DND-41 (cell line): ENCODE results near the gene TBCE.
"Not testable (repeated sequence)": the region's sequence is repeated elsewhere in the genome, so short reads cannot be mapped to it uniquely, and the experiment has no call there.

Source experiments
- ATAC-seq: fragments of 200-7000 bp; cut with Tn5 transposase; 3 replicates; pipeline ENCODE4 v1.9.1; 2021; ENCODE audit warnings: low read depth; ENCODE audit not compliant: insufficient read depth
- DNase-seq: peaks from one replicate; pipeline ENCODE4 v3.0.0-alpha.2; 2020
- H2AFZ ChIP-seq: 2 replicates; pipeline ENCODE4 v1.6.0; 2012; ENCODE audit warnings: low read depth, low read length
- H3K27ac ChIP-seq: 2 replicates; pipeline ENCODE4 v1.5.1; 2012; ENCODE audit warnings: low read length, inconsistent platforms
- H3K27me3 ChIP-seq: fragments of 200-600 bp; sonication (generic); 2 replicates; pipeline ENCODE4 v1.6.0; 2012; ENCODE audit warnings: low read length, mild to moderate bottlenecking, inconsistent platforms; ENCODE audit not compliant: insufficient read depth, poor library complexity
- H3K36me3 ChIP-seq: 2 replicates; pipeline ENCODE4 v1.5.1; 2012; ENCODE audit warnings: low read length, inconsistent platforms; ENCODE audit not compliant: insufficient read depth
- H3K4me1 ChIP-seq: 2 replicates; pipeline ENCODE4 v1.5.1; 2012; ENCODE audit warnings: mild to moderate bottlenecking, low read length; ENCODE audit not compliant: insufficient read depth
- H3K4me2 ChIP-seq: 2 replicates; pipeline ENCODE4 v1.6.0; 2012; ENCODE audit warnings: mild to moderate bottlenecking, moderate library complexity, low read length, inconsistent platforms; ENCODE audit not compliant: insufficient read depth
- H3K4me3 ChIP-seq, 2 experiments: fragments of 200-600 bp in 1 of 2; shearing (Covaris generic) in 1 of 2; 2 replicates each; pipeline ENCODE4 v1.5.1; 2012 to 2016; ENCODE audit warnings: inconsistent platforms in 2 of 2, low read length in 2 of 2, mild to moderate bottlenecking in 2 of 2, low read depth in 1 of 2, moderate library complexity in 1 of 2
- H3K79me2 ChIP-seq: 2 replicates; pipeline ENCODE4 v1.6.0; 2012; ENCODE audit warnings: low read length, inconsistent platforms; ENCODE audit not compliant: insufficient read depth
- H3K9ac ChIP-seq: 2 replicates; pipeline ENCODE4 v1.6.0; 2012; ENCODE audit warnings: low read depth, mild to moderate bottlenecking, inconsistent platforms, low read length, moderate library complexity
- H3K9me3 ChIP-seq: 2 replicates; pipeline ENCODE4 v1.5.1; 2012; ENCODE audit warnings: low read length, moderate library complexity, mild to moderate bottlenecking, inconsistent platforms; ENCODE audit not compliant: insufficient read depth, severe bottlenecking
- H4K20me1 ChIP-seq: 2 replicates; pipeline ENCODE4 v1.6.0; 2012; ENCODE audit warnings: low read length; ENCODE audit not compliant: insufficient read depth
- CTCF ChIP-seq: IDR thresholded peaks from 2 replicates; pipeline ENCODE4 v1.5.1; 2012; ENCODE audit warnings: borderline replicate concordance, low read length, moderate library complexity, mild to moderate bottlenecking; ENCODE audit not compliant: poor library complexity, severe bottlenecking; ENCODE audit errors: extremely low read depth
- EZH2 ChIP-seq: IDR thresholded peaks from 3 replicates; pipeline ENCODE4 v1.6.1; 2012; ENCODE audit warnings: borderline replicate concordance, low read depth, mild to moderate bottlenecking, moderate library complexity, low read length, inconsistent platforms; ENCODE audit not compliant: severe bottlenecking

The TBCE gene

DNA sequence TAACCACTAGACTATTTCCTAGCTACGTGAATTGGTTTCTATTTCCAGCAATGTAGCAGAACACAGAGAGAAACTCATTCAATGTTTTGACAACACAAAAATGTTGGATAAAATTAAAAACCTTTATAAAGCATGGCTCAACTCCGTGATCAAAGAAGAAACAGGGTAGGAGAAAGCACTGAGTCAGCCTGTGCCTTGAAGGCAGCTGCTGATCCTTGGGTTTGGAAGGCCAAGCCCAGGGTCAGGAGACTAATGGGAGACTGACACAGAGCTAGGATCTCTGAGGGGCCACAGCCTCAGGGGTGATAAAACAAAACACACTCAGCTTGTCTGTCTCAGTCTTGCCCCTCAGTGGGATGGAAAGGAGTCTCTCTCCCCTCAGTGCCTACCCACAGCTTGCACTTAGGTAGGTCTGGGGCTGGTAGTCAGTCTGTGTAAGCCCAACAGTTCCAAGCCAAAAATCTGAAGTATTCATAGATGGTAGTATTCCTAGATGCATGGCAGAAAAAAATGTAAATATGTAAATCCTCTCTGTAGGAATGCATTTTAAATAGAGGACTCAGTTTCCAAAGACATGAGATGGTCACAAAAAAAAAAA is 83.8 kb downstream of the TBCE start:
- Histone ChIP-seq H3K27me3 (no peaks in the 10 kb centered on the region), H3K9ac (no peak overlapping the region), H4K20me1 (no peaks in the 10 kb centered on the region), H3K4me2 (no peak overlapping the region), H3K4me3 (no peak overlapping the region), H3K27ac (no peak overlapping the region), H3K4me1 (no peaks in the 10 kb centered on the region), H3K79me2 (no peaks in the 10 kb centered on the region), H2AFZ (no peak overlapping the region), H3K9me3 (no peaks in the 10 kb centered on the region), H3K36me3 (peaks cover 64% of the 10 kb centered on the region)
- ATAC-seq: no peak
- DNase-seq: no peak
- TF ChIP-seq CTCF: no peak

DNA sequence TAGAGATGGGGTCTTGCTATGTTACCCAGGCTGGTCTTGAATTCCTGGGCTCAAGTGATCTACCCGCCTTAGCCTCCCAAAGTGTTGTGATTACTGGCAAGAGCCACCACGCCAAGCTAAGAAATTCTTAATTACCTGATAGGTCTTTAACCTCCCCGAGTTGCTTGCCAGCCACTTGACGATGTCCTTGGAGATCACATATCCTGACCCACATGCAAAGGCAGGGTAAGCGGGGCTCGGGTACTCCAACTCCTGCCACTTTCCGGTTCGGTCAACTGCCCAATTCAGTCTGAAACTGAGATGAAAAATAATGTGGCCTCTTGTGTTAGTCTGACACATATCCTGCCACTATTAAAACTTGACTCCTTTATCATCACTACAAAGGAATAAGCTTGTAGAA is 86.8 kb downstream of the TBCE start:
- Histone ChIP-seq H4K20me1 (no peaks in the 10 kb centered on the region), H3K36me3 (peaks cover 41% of the 10 kb centered on the region), H3K9me3 (no peaks in the 10 kb centered on the region), H3K79me2 (no peaks in the 10 kb centered on the region), H3K27me3 (no peaks in the 10 kb centered on the region), H3K27ac (no peak overlapping the region), H2AFZ (no peak overlapping the region), H3K4me3 (no peak overlapping the region), H3K4me1 (no peaks in the 10 kb centered on the region), H3K4me2 (no peak overlapping the region), H3K9ac (no peak overlapping the region)
- TF ChIP-seq EZH2 (no peak), CTCF (no peak)
- DNase-seq (no peak), ATAC-seq (no peak)

- H3K27me3 ChIP-seq: no peaks in the 10 kb centered on the region
- no peaks in the 10 kb centered on the region for H4K20me1 ChIP-seq
- no peak for TF ChIP-seq CTCF
- no peak for TF ChIP-seq EZH2
- H2AFZ ChIP-seq: no peak overlapping the region
- H3K4me2 ChIP-seq: no peak overlapping the region
- H3K79me2 ChIP-seq: no peaks in the 10 kb centered on the region
- ATAC-seq: no peak
- H3K4me3 ChIP-seq: no peak overlapping the region
- H3K9ac ChIP-seq: no peak overlapping the region
- no peak overlapping the region for H3K27ac ChIP-seq
- no peaks in the 10 kb centered on the region for H3K9me3 ChIP-seq
- DNase-seq: no peak
- no peaks in the 10 kb centered on the region for H3K4me1 ChIP-seq
- peaks cover 31% of the 10 kb centered on the region for H3K36me3 ChIP-seq
These were observed 87.9 kb downstream of the TBCE start for GRCh38 chr1:235455097-235455496.

DNA sequence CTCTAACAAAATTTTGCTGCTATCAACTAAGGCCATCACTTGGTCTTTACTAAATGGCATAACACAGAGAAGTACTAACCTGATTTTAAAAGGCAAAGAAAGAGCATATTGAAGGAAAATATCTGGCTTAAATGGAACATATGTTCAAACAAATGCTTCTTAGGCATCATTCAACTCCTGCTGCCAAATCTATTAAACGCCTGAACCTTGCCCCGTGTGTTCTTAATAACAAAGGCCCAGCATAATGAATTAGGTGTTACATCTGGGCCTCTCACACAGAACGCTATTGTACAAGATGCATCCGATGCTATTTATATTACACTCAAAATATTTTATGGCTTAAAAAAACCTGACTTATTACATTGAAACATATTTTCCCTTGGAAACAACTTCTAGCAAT is 88.6 kb downstream of the TBCE start:
- Histone ChIP-seq H3K36me3 (peaks cover 23% of the 10 kb centered on the region), H3K4me1 (no peaks in the 10 kb centered on the region), H3K27me3 (no peaks in the 10 kb centered on the region), H3K27ac (no peak overlapping the region), H3K79me2 (no peaks in the 10 kb centered on the region), H3K4me2 (no peak overlapping the region), H3K9me3 (no peaks in the 10 kb centered on the region), H4K20me1 (no peaks in the 10 kb centered on the region), H2AFZ (no peak overlapping the region), H3K4me3 (no peak overlapping the region), H3K9ac (no peak overlapping the region)
- DNase-seq (no peak), ATAC-seq (no peak)
- no peak for TF ChIP-seq EZH2
- TF ChIP-seq CTCF: no peak

GRCh38 chr1:235457856-235458255 is 90.6 kb downstream of the TBCE start:
- not testable (repeated sequence) for H4K20me1 ChIP-seq, H2AFZ ChIP-seq, DNase-seq, H3K27me3 ChIP-seq, H3K36me3 ChIP-seq, H3K9ac ChIP-seq, H3K4me2 ChIP-seq, H3K79me2 ChIP-seq, H3K27ac ChIP-seq, H3K4me1 ChIP-seq, H3K4me3 ChIP-seq, H3K9me3 ChIP-seq, ATAC-seq
